NCI-H1694 treated with DMSO at 0.1 percent for 48 hours (cell line): ENCODE measurements around the gene SDHA.

Experiments
- DNase-seq: peaks from one replicate; lab custom pipeline; 2025; lab: John Stamatoyannopoulos, UW

Gene SDHA

GRCh38 chr5:217494-218456 is at the start of gene SDHA, which contains the start of gene CCDC127:
SDHA (plus strand) TSS chr5:218320; CDS start chr5:218356, 36 bp downstream.
CCDC127 (minus strand) TSS chr5:218153; CDS start chr5:216849, 1,304 bp downstream.
- peak; percentile 94 for DNase-seq

- no peak for DNase-seq
Measured at GRCh38 chr5:169071-169727, 48.9 kb upstream of the SDHA start.

GRCh38 chr5:169728-170094 is 48.4 kb upstream of the SDHA start:
- no peak for DNase-seq

- no peak for DNase-seq
Measured at GRCh38 chr5:170971-171800, 46.9 kb upstream of the SDHA start.

GRCh38 chr5:171801-172331 is 46.3 kb upstream of the SDHA start:
- DNase-seq = no peak

- no peak for DNase-seq
Measured at GRCh38 chr5:172421-172820, 45.7 kb upstream of the SDHA start.

- DNase-seq = no peak
Measured at GRCh38 chr5:172841-173251, 45.3 kb upstream of the SDHA start.

- DNase-seq = no peak
Measured at GRCh38 chr5:173392-174290, 44.5 kb upstream of the SDHA start.

GRCh38 chr5:174291-174600 is 43.9 kb upstream of the SDHA start:
- no peak for DNase-seq

- DNase-seq = no peak
Measured at GRCh38 chr5:174876-175465, 43.1 kb upstream of the SDHA start.

- no peak for DNase-seq
Measured at GRCh38 chr5:176296-176823, 41.8 kb upstream of the SDHA start.

- DNase-seq = no peak
Measured at GRCh38 chr5:178110-178509, 40.0 kb upstream of the SDHA start.

GRCh38 chr5:179401-179800 is 38.7 kb upstream of the SDHA start:
- DNase-seq = no peak

- DNase-seq = no peak
Measured at GRCh38 chr5:180286-180918, 37.7 kb upstream of the SDHA start.

- DNase-seq = no peak
Measured at GRCh38 chr5:181160-181559, 37.0 kb upstream of the SDHA start.

- no peak for DNase-seq
Measured at GRCh38 chr5:181566-181965, 36.6 kb upstream of the SDHA start.

GRCh38 chr5:182126-182525 is 36.0 kb upstream of the SDHA start:
- DNase-seq = no peak

GRCh38 chr5:184471-184870 is 33.6 kb upstream of the SDHA start:
- DNase-seq = no peak

GRCh38 chr5:185095-186070 is 32.7 kb upstream of the SDHA start:
- no peak for DNase-seq
